ENCODE measurements around the gene ZNF649. TPM values are rescaled to one million over a fixed set of nuclear protein-coding genes. Genes with fewer than 3 reads are reported as not detected.

The ZNF649 gene
- total RNA-seq, 1 experiment from 2014 or later, result 7.3 TPM

DNA sequence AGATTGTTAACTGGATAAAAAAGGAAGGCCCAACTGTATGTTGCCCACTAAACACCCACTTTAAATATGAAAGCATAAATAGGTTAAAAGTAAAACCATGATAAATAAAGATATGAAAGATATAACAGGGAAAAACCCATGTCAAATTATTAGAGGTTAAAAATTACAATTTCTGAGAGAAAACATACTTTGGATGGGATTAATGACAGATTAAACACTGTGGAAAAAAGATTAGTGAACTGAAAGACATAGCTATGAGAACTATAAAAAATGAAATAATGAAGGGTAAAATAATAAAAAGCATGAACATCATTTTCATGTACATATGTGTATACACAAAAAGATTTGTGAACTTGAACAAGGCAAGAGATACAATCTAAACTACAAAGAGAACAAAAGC is 14.9 kb downstream of the ZNF649 start:
- Histone ChIP-seq H2AFZ (ENCODE audit: low read depth, low read length, poor library complexity, severe bottlenecking) (no peak overlapping the region), H3K9ac (ENCODE audit: low read length) (no peak overlapping the region), H3K27me3 (ENCODE audit: insufficient read depth, low read length) (no peaks in the 10 kb centered on the region), H4K20me1 (ENCODE audit: insufficient read depth) (no peaks in the 10 kb centered on the region), H3K9me2 (ENCODE audit: insufficient read depth) (no peaks in the 10 kb centered on the region), H3K9me3 (ENCODE audit: control insufficient read depth in 1 of 2, insufficient read depth in 1 of 2, low read depth in 1 of 2, low read length in 2 of 2) (peaks cover 52 to 54% of the 10 kb centered on the region in 2 experiments), H3K27ac (ENCODE audit: low read depth, low read length) (no peak overlapping the region), H3K4me3 (replicated peaks in 1 of 2; ENCODE audit: low read depth in 1 of 2, low read length in 2 of 2) (no peak overlapping the region), H3K4me2 (ENCODE audit: low read length) (no peak overlapping the region), H3K79me2 (ENCODE audit: insufficient read depth, low read length) (no peaks in the 10 kb centered on the region; the same call in 1 of the 2 replicates), H3K36me3 (ENCODE audit: control insufficient read depth in 1 of 2, insufficient read depth in 2 of 2, low read length in 2 of 2) (peaks cover 28 to 59% of the 10 kb centered on the region in 2 experiments), H3K4me1 (ENCODE audit: control insufficient read depth in 1 of 2, insufficient read depth in 2 of 2, low read length in 2 of 2) (no peaks in the 10 kb centered on the region)
- POLR2A ChIA-PET, result no interaction called here
- CTCF ChIA-PET, result no interaction called here
- TF ChIP-seq, protein P1, sequence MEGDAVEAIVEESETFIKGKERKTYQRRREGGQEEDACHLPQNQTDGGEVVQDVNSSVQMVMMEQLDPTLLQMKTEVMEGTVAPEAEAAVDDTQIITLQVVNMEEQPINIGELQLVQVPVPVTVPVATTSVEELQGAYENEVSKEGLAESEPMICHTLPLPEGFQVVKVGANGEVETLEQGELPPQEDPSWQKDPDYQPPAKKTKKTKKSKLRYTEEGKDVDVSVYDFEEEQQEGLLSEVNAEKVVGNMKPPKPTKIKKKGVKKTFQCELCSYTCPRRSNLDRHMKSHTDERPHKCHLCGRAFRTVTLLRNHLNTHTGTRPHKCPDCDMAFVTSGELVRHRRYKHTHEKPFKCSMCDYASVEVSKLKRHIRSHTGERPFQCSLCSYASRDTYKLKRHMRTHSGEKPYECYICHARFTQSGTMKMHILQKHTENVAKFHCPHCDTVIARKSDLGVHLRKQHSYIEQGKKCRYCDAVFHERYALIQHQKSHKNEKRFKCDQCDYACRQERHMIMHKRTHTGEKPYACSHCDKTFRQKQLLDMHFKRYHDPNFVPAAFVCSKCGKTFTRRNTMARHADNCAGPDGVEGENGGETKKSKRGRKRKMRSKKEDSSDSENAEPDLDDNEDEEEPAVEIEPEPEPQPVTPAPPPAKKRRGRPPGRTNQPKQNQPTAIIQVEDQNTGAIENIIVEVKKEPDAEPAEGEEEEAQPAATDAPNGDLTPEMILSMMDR (IDR thresholded peaks at IDR 0.05 in 2 of 3, conservative IDR thresholded peaks at IDR 0.05 in 1 of 3; ENCODE audit: borderline replicate concordance in 1 of 3, insufficient read depth in 1 of 3, low read depth in 2 of 3, low read length in 2 of 3), result no peak
- TF ChIP-seq EGR1 (IDR thresholded peaks at IDR 0.05; ENCODE audit: low read depth), result no peak
- TF ChIP-seq ZNF274 (IDR thresholded peaks at IDR 0.05; ENCODE audit: low read depth, low read length), result no peak
- TF ChIP-seq POLR2A (IDR thresholded peaks at IDR 0.05; ENCODE audit: borderline replicate concordance, extremely low read depth, insufficient read depth, insufficient read length), result no peak
- TF ChIP-seq CEBPB (IDR thresholded peaks at IDR 0.05; ENCODE audit: low read depth), result no peak
- TF ChIP-seq FOSL1 (IDR thresholded peaks at IDR 0.05; ENCODE audit: low read depth), result no peak
- TF ChIP-seq, protein P2, sequence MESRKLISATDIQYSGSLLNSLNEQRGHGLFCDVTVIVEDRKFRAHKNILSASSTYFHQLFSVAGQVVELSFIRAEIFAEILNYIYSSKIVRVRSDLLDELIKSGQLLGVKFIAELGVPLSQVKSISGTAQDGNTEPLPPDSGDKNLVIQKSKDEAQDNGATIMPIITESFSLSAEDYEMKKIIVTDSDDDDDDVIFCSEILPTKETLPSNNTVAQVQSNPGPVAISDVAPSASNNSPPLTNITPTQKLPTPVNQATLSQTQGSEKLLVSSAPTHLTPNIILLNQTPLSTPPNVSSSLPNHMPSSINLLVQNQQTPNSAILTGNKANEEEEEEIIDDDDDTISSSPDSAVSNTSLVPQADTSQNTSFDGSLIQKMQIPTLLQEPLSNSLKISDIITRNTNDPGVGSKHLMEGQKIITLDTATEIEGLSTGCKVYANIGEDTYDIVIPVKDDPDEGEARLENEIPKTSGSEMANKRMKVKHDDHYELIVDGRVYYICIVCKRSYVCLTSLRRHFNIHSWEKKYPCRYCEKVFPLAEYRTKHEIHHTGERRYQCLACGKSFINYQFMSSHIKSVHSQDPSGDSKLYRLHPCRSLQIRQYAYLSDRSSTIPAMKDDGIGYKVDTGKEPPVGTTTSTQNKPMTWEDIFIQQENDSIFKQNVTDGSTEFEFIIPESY (IDR thresholded peaks at IDR 0.05; ENCODE audit: extremely low read depth, insufficient replicate concordance, low read length), result no peak
- TF ChIP-seq SP1 (IDR thresholded peaks at IDR 0.05; ENCODE audit: low read depth), result no peak
- TF ChIP-seq, protein P3, sequence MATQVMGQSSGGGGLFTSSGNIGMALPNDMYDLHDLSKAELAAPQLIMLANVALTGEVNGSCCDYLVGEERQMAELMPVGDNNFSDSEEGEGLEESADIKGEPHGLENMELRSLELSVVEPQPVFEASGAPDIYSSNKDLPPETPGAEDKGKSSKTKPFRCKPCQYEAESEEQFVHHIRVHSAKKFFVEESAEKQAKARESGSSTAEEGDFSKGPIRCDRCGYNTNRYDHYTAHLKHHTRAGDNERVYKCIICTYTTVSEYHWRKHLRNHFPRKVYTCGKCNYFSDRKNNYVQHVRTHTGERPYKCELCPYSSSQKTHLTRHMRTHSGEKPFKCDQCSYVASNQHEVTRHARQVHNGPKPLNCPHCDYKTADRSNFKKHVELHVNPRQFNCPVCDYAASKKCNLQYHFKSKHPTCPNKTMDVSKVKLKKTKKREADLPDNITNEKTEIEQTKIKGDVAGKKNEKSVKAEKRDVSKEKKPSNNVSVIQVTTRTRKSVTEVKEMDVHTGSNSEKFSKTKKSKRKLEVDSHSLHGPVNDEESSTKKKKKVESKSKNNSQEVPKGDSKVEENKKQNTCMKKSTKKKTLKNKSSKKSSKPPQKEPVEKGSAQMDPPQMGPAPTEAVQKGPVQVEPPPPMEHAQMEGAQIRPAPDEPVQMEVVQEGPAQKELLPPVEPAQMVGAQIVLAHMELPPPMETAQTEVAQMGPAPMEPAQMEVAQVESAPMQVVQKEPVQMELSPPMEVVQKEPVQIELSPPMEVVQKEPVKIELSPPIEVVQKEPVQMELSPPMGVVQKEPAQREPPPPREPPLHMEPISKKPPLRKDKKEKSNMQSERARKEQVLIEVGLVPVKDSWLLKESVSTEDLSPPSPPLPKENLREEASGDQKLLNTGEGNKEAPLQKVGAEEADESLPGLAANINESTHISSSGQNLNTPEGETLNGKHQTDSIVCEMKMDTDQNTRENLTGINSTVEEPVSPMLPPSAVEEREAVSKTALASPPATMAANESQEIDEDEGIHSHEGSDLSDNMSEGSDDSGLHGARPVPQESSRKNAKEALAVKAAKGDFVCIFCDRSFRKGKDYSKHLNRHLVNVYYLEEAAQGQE (IDR thresholded peaks at IDR 0.05; ENCODE audit: low read depth), result no peak
- TF ChIP-seq ZFX (IDR thresholded peaks at IDR 0.05), result no peak
- no peak for TF ChIP-seq RAD21 (IDR thresholded peaks at IDR 0.05; ENCODE audit: low read depth)
- TF ChIP-seq POLR2AphosphoS5 (IDR thresholded peaks at IDR 0.05; ENCODE audit: low read depth, low read length), result no peak
- no peak for TF ChIP-seq SRF (IDR thresholded peaks at IDR 0.05; ENCODE audit: low read depth)
- DNase-seq (ENCODE audit: low read depth, low spot score) (no peak), ATAC-seq (no peak)
- intact Hi-C loops (cut with micrococcal nuclease), result no loop called here
- BruUV-seq (replicated peaks), result no TSS peak
- RAD21 ChIA-PET (ENCODE audit: low non-redundant PET in 1 of 2, low total read pairs in 2 of 2, uncharacterized antibody in 2 of 2, unreplicated experiment in 2 of 2), result no interaction called here

Measured in HCT116 (cell line).